Stimulated activated CD8-positive, alpha-beta memory T cell treated with anti-CD3 and anti-CD28 coated beads, Interleukin-7, amount 100 ng/mL, for 4 hours (primary cell): ENCODE data around the gene ABCF2.

Experiments used
- DNase-seq, 2 donors: peaks; one replicate each; pipeline ENCODE4 v3.0.0-alpha.2; 2020; ENCODE audit warnings: low read depth in 2 of 2

Gene ABCF2

GRCh38 chr7:151174246-151175046, 52.6 kb downstream of the ABCF2 start:
- DNase-seq: no peak

- no peak for DNase-seq
Observed at GRCh38 chr7:151173386-151174245, 53.4 kb downstream of the ABCF2 start.

GRCh38 chr7:151172273-151173141, 54.5 kb downstream of the ABCF2 start:
- peak; percentile 45 to 61 for DNase-seq

GRCh38 chr7:151168787-151169162, 58.2 kb downstream of the ABCF2 start:
- DNase-seq: no peak

GRCh38 chr7:151168003-151168786, 58.8 kb downstream of the ABCF2 start:
- peak; percentile 3 to 36 for DNase-seq

GRCh38 chr7:151167197-151167961, 59.6 kb downstream of the ABCF2 start, which contains the start of gene GBX1:
GBX1 (minus strand) TSS chr7:151167694; CDS start chr7:151167548, 146 bp downstream.
- DNase-seq: no peak

GRCh38 chr7:151166629-151167196, 60.3 kb downstream of the ABCF2 start:
- DNase-seq: no peak
